ENCODE results near the gene PNMT.

Gene PNMT, protein sequence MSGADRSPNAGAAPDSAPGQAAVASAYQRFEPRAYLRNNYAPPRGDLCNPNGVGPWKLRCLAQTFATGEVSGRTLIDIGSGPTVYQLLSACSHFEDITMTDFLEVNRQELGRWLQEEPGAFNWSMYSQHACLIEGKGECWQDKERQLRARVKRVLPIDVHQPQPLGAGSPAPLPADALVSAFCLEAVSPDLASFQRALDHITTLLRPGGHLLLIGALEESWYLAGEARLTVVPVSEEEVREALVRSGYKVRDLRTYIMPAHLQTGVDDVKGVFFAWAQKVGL

DNA sequence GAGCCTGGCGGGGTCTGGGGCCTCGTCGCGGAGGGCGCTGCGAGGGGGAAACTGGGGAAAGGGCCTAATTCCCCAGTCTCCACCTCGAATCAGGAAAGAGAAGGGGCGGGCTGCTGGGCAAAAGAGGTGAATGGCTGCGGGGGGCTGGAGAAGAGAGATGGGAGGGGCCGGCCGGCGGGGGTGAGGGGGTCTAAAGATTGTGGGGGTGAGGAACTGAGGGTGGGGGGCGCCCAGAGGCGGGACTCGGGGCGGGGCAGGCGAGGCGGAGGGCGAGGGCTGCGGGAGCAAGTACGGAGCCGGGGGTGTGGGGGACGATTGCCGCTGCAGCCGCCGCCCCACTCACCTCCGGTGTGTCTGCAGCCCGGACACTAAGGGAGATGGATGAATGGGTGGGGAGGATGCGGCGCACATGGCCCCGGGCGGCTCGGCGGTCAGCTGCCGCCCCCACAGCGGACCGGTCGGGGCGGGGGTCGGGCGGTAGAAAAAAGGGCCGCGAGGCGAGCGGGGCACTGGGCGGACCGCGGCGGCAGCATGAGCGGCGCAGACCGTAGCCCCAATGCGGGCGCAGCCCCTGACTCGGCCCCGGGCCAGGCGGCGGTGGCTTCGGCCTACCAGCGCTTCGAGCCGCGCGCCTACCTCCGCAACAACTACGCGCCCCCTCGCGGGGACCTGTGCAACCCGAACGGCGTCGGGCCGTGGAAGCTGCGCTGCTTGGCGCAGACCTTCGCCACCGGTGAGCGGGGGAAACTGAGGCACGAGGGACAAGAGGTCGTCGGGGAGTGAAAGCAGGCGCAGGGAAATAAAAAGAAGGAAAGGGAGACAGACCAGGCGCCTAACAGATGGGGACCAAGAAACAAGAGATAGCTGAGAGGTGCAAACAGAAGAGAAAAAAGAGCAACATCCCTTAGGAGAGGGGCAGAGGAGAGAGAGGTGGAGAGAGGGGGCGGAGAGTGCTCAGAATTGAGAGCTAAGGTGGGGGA, at the start of gene PNMT:
Gene PNMT, plus strand, starts transcription at position 509 of the 980 bp plus-strand sequence. Its CDS starts 23 bp downstream, at position 532.
- Histone ChIP-seq H3K4me1 (peaks cover 79% of the 10 kb centered on the region), H3K27me3 (peaks cover 53% of the 10 kb centered on the region), H3K9me3 (no peaks in the 10 kb centered on the region), H3K27ac (peak within 1 kb of the TSS; percentile 67), H3K4me3 (peak within 1 kb of the TSS; percentile 64), H3K36me3 (no peaks in the 10 kb centered on the region), H3K9ac (peak within 1 kb of the TSS; percentile 72), H4K20me1 (peaks cover 30% of the 10 kb centered on the region), H3K4me2 (peak within 1 kb of the TSS; percentile 96)
- TF ChIP-seq Cebpa-rat (IDR thresholded peaks at IDR 0.05) = no peak

DNA sequence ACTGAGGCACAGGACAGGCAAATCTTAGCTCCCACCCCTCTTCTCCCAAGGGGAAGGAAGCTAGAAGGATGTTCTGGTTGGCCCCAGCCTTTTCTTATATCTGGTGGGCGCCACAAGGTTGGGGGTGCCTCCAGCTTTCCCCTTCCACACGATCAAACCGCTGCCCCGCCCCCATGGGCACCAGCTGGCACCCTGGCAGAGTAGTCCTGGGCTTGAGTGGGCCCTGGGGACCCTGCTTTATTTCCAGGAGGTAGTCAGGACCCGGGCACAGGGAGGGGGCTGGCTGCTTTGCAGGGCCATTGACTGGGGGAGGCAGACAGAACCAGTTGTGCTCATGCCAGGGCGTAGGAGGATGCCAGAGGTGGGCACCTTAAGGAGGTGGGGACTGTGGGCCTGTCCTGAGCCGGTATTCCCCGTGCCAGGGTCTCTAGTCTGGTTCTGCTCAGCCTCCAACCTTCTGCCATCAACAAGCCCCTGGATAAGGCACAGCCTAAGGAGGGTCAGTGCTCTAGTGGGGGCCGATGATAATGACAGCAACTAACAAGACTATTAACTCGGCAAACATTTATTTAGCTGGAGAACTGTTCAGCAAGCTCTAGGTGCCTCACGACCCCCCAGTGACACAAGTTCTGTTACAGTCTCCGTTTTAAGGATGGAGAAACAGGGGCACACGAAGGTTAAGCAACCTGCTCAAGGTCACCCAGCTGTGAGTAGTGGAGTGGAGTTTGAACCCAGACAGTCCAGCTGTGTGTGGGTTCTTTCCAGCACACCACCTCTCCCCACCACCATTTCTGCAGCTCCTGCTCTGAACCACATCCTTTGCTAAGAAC, 49.1 kb upstream of the PNMT start:
- Histone ChIP-seq H3K27me3 (no peaks in the 10 kb centered on the region), H3K4me3 (peak overlapping the region; percentile 68)

DNA sequence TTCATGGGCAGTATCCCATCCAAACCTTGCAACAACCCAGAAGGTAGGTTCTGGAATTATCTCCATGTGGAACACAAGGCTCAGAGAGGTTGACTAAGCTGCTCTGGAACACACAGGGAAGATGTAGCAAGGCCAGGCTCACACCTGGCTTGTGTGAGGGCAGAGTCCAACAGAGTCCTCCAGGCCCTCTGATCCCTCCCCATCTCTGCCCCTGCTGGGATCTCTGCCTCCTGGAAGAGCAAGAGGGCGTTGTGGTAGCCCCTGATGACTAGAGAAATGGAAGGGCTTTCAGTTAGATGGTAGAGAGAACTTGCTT, 48.5 kb upstream of the PNMT start:
- Histone ChIP-seq H3K9me3 (no peaks in the 10 kb centered on the region), H3K4me2 (peak overlapping the region; percentile 94), H3K9ac (no peak overlapping the region; the same call in 1 of the 2 replicates), H3K4me3 (no peak overlapping the region), H4K20me1 (no peaks in the 10 kb centered on the region), H3K27me3 (peaks cover 1% of the 10 kb centered on the region; the same call in 1 of the 2 replicates), H3K4me1 (peaks cover 54% of the 10 kb centered on the region), H3K27ac (no peak overlapping the region), H3K36me3 (no peaks in the 10 kb centered on the region)
- TF ChIP-seq Cebpa-rat (IDR thresholded peaks at IDR 0.05) = no peak

More for the DNA sequence above, 49.1 kb upstream of the PNMT start:
- Histone ChIP-seq H3K36me3 (no peaks in the 10 kb centered on the region), H3K9ac (peak overlapping the region; percentile 79), H3K27ac (peak overlapping the region; percentile 67), H4K20me1 (no peaks in the 10 kb centered on the region), H3K4me2 (peak overlapping the region; percentile 94), H3K9me3 (no peaks in the 10 kb centered on the region), H3K4me1 (peaks cover 54% of the 10 kb centered on the region)
- no peak for TF ChIP-seq Cebpa-rat (IDR thresholded peaks at IDR 0.05)

DNA sequence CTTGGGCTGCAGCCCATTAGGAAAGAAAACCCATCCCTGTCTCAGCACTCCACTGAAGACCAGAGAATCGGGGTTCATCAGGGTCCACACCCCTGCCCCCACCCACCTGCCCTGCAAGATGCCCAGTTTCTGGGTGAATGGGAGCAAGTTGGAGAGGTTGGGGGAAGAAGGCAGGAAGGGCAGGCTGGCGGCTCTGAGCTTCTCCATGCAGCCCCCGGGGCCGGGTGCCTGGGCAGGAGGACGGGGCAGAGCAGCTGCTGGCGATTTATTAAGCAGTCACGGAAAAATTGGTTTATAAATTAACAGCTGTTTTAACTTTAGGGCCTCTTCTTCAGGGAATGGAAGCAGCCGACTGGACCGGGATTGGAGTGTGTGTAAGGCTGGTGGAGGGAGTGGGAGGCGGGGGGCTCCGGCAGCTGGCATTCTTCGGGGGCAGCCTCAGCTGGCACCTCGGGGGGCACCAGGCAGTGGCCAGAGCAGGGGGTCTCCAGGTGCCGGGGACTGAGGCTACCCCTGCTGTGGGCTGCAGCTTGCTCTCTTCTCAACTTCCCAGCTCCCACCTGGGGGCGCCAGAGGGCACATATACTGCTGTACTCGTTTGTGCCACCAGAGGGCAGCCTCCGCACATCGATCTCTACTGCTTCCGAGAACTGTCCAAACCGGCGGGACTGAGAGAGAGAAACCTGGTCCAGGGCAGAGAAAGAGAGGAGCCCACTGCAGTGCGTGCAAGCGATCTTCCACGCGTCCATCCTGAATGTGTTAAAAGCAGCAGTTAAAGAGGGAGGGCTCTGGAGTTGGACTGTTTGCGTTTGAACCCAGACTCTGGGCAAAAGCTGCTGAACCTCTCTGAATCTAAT, 46.5 kb upstream of the PNMT start:
- Histone ChIP-seq H3K9me3 (no peaks in the 10 kb centered on the region), H3K4me1 (peaks cover 56% of the 10 kb centered on the region), H3K4me2 (peak overlapping the region; percentile 64), H3K27ac (no peak overlapping the region), H3K27me3 (peaks cover 12% of the 10 kb centered on the region), H4K20me1 (no peaks in the 10 kb centered on the region), H3K9ac (no peak overlapping the region), H3K36me3 (no peaks in the 10 kb centered on the region), H3K4me3 (no peak overlapping the region)
- TF ChIP-seq Cebpa-rat (IDR thresholded peaks at IDR 0.05) = no peak

DNA sequence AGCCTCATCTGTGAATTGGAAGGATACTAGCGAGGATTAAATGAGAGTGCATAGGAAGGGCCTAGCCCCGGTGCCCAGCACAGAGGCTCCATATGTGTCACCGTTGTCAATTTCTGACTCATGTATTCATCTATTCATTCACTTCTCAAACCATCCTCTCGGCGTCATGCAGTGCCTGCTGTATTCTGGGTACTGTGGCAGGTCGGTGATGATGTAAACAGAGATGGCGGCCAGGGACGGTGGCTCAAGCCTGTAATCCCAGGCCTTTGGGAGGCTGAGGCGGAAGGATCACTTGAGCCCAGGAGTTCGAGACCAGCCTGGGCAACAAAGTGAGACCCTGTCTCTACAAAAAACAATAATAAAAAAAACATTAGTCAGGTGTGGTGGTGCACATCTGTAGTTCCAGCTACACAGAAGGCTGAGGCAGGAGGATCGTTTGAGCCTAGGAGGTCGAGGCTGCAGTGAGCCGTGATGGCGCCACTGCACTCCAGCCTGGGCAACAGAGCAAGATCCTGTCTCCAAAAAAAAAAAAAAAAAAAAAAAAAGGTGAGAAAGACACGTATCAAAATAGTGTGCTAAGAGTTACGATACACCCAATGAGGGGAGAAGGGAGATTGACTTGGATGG, 45.8 kb upstream of the PNMT start:
- H3K9me3 ChIP-seq = no peaks in the 10 kb centered on the region

DNA sequence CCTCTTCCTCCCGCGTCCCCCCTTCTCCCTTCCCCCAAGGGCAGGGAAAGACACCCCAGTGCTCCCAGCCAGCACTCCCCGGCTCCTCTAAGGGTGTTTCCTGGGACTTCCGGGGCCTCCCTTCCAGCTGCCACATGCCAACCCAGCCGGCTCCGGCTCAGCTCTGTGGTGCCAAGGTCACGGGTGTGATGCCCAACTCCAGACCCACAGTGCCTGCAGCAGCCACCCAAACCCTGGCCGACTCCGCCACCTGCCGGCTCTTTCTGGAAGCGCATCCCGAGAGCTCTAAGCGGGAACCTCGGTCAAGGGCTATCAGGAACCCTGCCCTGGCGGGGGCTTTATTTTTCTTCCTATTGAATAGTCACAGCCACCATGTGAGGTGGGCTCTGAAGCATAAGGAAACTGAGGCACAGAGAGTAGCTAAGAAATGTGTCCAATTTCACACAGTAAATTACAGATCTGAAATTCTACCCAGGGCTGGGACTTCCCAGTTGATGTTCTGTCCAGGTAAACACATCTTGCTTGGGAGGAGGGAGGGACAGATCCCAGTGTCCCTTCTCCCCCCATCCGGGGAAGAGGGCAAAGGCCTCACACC, 44.8 kb upstream of the PNMT start:
- H3K9ac ChIP-seq = no peak overlapping the region
- no peaks in the 10 kb centered on the region for H3K9me3 ChIP-seq
- H3K4me2 ChIP-seq = peak overlapping the region; percentile 52
- H3K4me3 ChIP-seq = no peak overlapping the region
- no peaks in the 10 kb centered on the region for H4K20me1 ChIP-seq
- no peaks in the 10 kb centered on the region for H3K36me3 ChIP-seq
- H3K27ac ChIP-seq = no peak overlapping the region
- TF ChIP-seq Cebpa-rat (IDR thresholded peaks at IDR 0.05) = no peak
- peaks cover 26% of the 10 kb centered on the region for H3K27me3 ChIP-seq
- H3K4me1 ChIP-seq = peaks cover 61% of the 10 kb centered on the region

More for the DNA sequence above, 45.8 kb upstream of the PNMT start:
- H3K9ac ChIP-seq = no peak overlapping the region
- H3K4me2 ChIP-seq = peak overlapping the region; percentile 64
- H3K36me3 ChIP-seq = no peaks in the 10 kb centered on the region
- H4K20me1 ChIP-seq = no peaks in the 10 kb centered on the region
- no peak for TF ChIP-seq Cebpa-rat (IDR thresholded peaks at IDR 0.05)
- no peak overlapping the region for H3K27ac ChIP-seq
- peaks cover 20% of the 10 kb centered on the region for H3K27me3 ChIP-seq
- H3K4me3 ChIP-seq = no peak overlapping the region
- H3K4me1 ChIP-seq = peaks cover 56% of the 10 kb centered on the region

DNA sequence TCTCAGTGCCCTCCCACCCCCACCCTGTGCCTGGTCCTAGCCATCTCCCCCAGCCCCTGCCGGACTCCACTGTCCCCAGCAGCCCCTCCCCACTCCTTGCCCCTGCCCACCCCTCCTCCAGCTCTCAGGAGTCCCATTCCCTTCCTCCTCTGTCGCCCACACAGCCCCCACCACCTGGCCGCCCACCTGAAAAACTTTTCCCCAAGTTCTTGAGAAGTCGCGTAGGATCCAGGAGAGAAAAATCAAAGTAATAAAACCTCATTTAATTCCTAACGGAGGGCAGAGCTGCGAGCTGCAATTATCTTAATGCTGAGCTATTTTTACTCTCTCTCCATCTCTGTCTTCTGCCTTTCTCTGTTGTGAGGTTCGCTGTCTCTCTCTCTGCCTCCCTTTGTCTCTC, 43.9 kb upstream of the PNMT start:
- no peak for TF ChIP-seq Cebpa-rat (IDR thresholded peaks at IDR 0.05)
- H3K27me3 ChIP-seq = peaks cover 26% of the 10 kb centered on the region

DNA sequence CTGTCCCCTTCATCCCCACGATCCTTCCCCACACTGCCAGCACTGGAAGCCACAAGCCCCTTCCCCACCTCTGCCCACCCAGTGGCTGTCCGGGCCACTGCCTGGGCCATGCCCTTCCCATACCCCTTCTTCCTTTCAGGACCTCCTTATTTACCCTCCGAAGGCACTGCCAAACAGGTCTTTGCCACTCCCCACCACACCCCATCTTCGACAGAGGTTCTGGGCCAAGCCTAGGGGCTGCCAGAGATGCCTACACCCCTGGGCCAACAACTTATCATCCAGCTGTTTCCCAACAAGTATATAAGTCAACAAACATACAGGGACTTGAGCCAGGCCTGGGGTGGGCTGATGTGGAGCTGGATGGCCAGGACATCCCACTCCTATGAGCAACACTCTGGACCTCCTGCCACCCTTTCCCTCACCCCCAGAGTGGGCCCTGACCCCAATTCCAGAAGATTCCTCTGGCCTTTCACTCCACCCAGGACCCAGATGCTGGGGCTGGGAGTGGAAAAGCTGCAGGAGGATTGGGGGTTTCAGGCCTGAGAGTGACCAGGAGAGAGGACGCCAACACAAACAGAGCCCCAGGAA, 43.0 kb upstream of the PNMT start:
- H3K4me1 ChIP-seq = peaks cover 64% of the 10 kb centered on the region
- no peak overlapping the region for H3K27ac ChIP-seq
- no peaks in the 10 kb centered on the region for H3K36me3 ChIP-seq
- H3K9ac ChIP-seq = no peak overlapping the region
- H3K9me3 ChIP-seq = no peaks in the 10 kb centered on the region
- H3K4me3 ChIP-seq = no peak overlapping the region
- TF ChIP-seq Cebpa-rat (IDR thresholded peaks at IDR 0.05) = no peak
- no peaks in the 10 kb centered on the region for H4K20me1 ChIP-seq
- H3K27me3 ChIP-seq = peaks cover 26% of the 10 kb centered on the region
- H3K4me2 ChIP-seq = no peak overlapping the region

More for the DNA sequence above, 43.9 kb upstream of the PNMT start:
- H4K20me1 ChIP-seq = no peaks in the 10 kb centered on the region
- no peak overlapping the region for H3K27ac ChIP-seq
- no peaks in the 10 kb centered on the region for H3K9me3 ChIP-seq
- no peak overlapping the region for H3K4me3 ChIP-seq
- no peak overlapping the region for H3K9ac ChIP-seq
- H3K4me1 ChIP-seq = peaks cover 61% of the 10 kb centered on the region
- H3K4me2 ChIP-seq = no peak overlapping the region
- no peaks in the 10 kb centered on the region for H3K36me3 ChIP-seq
